SK-N-SH treated with all-trans-retinoic acid at 6 μM for 48 hours (cell line): ENCODE results near the gene DPP10.
"Not testable (repeated sequence)": the region's sequence is repeated elsewhere in the genome, so short reads cannot be mapped to it uniquely, and the experiment has no call there.

Experiments
- ESRRG ChIP-seq: fragments of 250-450 bp; sonication (Bioruptor Pico); IDR thresholded peaks from 2 replicates; pipeline ENCODE4 v1.6.1; 2021; ENCODE audit warnings: mild to moderate bottlenecking
- PPARA ChIP-seq: fragments of 250-450 bp; sonication (Bioruptor Pico); IDR thresholded peaks from 2 replicates; pipeline ENCODE4 v1.5.0; 2020; ENCODE audit warnings: mild to moderate bottlenecking, borderline replicate concordance
- RARB ChIP-seq: fragments of 250-450 bp; sonication (Bioruptor Pico); IDR thresholded peaks from 2 replicates; pipeline ENCODE4 v1.8.0; 2021; ENCODE audit warnings: mild to moderate bottlenecking, moderate library complexity
- TOX ChIP-seq: fragments of 250-450 bp; sonication (Bioruptor Pico); IDR thresholded peaks from 2 replicates; pipeline ENCODE4 v1.8.0; 2021; ENCODE audit warnings: mild to moderate bottlenecking, moderate library complexity, borderline replicate concordance
- ZFP3 ChIP-seq: fragments of 250-450 bp; sonication (Bioruptor Pico); IDR thresholded peaks from 2 replicates; pipeline ENCODE4 v1.5.0; 2020; ENCODE audit warnings: mild to moderate bottlenecking, moderate library complexity
- ZNF565 ChIP-seq: fragments of 450-650 bp; formaldehyde crosslinking; conservative IDR thresholded peaks from 2 replicates; pipeline ENCODE4 v1.5.0; 2020; ENCODE audit warnings: low read depth, mild to moderate bottlenecking, moderate library complexity
- TF ChIP-seq, protein P1 (sequence below): fragments of 250-450 bp; sonication (Bioruptor Pico); IDR thresholded peaks from 2 replicates; pipeline ENCODE4 v1.8.0; 2020; ENCODE audit warnings: mild to moderate bottlenecking, moderate library complexity, borderline replicate concordance
- TF ChIP-seq, protein P2 (sequence below): fragments of 250-450 bp; sonication (Bioruptor Pico); IDR thresholded peaks from 2 replicates; pipeline ENCODE4 v1.5.1; 2020; ENCODE audit warnings: low read depth, mild to moderate bottlenecking, moderate library complexity

DNA sequence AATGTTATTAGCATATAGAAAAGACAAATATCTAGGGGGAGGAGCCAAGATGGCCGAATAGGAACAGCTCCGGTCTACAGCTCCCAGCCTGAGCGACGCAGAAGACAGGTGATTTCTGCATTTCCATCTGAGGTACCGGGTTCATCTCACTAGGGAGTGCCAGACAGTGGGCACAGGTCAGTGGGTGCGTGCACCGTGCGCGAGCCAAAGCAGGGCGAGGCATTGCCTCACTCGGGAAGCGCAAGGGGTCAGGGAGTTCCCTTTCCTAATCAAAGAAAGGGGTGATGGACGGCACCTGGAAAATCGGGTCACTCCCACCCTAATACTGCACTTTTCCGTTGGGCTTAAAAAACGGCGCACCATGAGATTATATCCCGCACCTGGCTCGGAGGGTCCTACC is 561.9 kb downstream of the DPP10 start:
- TF ChIP-seq ESRRG (CRISPR knock-in tag); ZFP3 (CRISPR knock-in tag); TOX (CRISPR knock-in tag); ZNF565 (CRISPR knock-in tag); RARB; PPARA: not testable (repeated sequence)
- TF ChIP-seq, protein P1, sequence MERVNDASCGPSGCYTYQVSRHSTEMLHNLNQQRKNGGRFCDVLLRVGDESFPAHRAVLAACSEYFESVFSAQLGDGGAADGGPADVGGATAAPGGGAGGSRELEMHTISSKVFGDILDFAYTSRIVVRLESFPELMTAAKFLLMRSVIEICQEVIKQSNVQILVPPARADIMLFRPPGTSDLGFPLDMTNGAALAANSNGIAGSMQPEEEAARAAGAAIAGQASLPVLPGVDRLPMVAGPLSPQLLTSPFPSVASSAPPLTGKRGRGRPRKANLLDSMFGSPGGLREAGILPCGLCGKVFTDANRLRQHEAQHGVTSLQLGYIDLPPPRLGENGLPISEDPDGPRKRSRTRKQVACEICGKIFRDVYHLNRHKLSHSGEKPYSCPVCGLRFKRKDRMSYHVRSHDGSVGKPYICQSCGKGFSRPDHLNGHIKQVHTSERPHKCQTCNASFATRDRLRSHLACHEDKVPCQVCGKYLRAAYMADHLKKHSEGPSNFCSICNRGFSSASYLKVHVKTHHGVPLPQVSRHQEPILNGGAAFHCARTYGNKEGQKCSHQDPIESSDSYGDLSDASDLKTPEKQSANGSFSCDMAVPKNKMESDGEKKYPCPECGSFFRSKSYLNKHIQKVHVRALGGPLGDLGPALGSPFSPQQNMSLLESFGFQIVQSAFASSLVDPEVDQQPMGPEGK (CRISPR knock-in tag), result not testable (repeated sequence)
- TF ChIP-seq, protein P2, sequence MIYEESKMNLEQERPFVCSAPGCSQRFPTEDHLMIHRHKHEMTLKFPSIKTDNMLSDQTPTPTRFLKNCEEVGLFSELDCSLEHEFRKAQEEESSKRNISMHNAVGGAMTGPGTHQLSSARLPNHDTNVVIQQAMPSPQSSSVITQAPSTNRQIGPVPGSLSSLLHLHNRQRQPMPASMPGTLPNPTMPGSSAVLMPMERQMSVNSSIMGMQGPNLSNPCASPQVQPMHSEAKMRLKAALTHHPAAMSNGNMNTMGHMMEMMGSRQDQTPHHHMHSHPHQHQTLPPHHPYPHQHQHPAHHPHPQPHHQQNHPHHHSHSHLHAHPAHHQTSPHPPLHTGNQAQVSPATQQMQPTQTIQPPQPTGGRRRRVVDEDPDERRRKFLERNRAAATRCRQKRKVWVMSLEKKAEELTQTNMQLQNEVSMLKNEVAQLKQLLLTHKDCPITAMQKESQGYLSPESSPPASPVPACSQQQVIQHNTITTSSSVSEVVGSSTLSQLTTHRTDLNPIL (CRISPR knock-in tag), result not testable (repeated sequence)
